ENCODE data around the gene CD38. TPM values are rescaled to one million over a fixed set of nuclear protein-coding genes. Genes with fewer than 3 reads are reported as not detected.
A peak's percentile ranks its signal among the peaks of the same experiment; 100 is the strongest.
"Not testable (repeated sequence)": the region's sequence is repeated elsewhere in the genome, so short reads cannot be mapped to it uniquely, and the experiment has no call there.

The CD38 gene
- total and polyA plus RNA-seq, 3 donors from 2014 or later: 0.68 to 2.2 (median 1.0) TPM

GRCh38 chr4:15852524-15852923, 74.4 kb downstream of the CD38 start:
- no peak for TF ChIP-seq CTCF (IDR thresholded peaks at IDR 0.05)
- no peak for TF ChIP-seq POLR2A (IDR thresholded peaks at IDR 0.05)
- H3K9me3 ChIP-seq: no peaks in the 10 kb centered on the region
- no peak overlapping the region for H3K4me3 ChIP-seq
- no peaks in the 10 kb centered on the region for H3K4me1 ChIP-seq
- DNase-seq: no peak
- no peaks in the 10 kb centered on the region for H3K27me3 ChIP-seq
- WGBS, 2 donors: 47 to 76% methylated on average over 9 of the region's 9 CpGs
- H3K27ac ChIP-seq: no peak overlapping the region
- no peaks in the 10 kb centered on the region for H3K36me3 ChIP-seq (ENCODE audit: low read depth, missing control alignments)
- intact Hi-C loops (cut with DNase I; ENCODE audit: low total_unique reads): no loop called here

- 84 to 89% methylated on average over 5 of the region's 5 CpGs for WGBS, 2 donors
Observed at GRCh38 chr4:15853345-15853744, 75.2 kb downstream of the CD38 start.

GRCh38 chr4:15855804-15856475, 77.8 kb downstream of the CD38 start:
- intact Hi-C loops (cut with DNase I; ENCODE audit: low total_unique reads): no loop called here
- Histone ChIP-seq H3K36me3 (ENCODE audit: low read depth, missing control alignments) (no peaks in the 10 kb centered on the region), H3K27me3 (no peaks in the 10 kb centered on the region), H3K4me3 (no peak overlapping the region), H3K9me3 (no peaks in the 10 kb centered on the region), H3K27ac (no peak overlapping the region), H3K4me1 (no peaks in the 10 kb centered on the region)
- peak; percentile 67 for DNase-seq
- no peak for TF ChIP-seq POLR2A (IDR thresholded peaks at IDR 0.05)
- TF ChIP-seq CTCF (IDR thresholded peaks at IDR 0.05): no peak
- WGBS, 2 donors: 42 to 45% methylated on average over 7 of the region's 7 CpGs

More at GRCh38 chr4:15853345-15853744, 75.2 kb downstream of the CD38 start:
- H3K27ac ChIP-seq: no peak overlapping the region
- H3K36me3 ChIP-seq (ENCODE audit: low read depth, missing control alignments): no peaks in the 10 kb centered on the region
- intact Hi-C loops (cut with DNase I; ENCODE audit: low total_unique reads): no loop called here
- no peak for DNase-seq
- no peaks in the 10 kb centered on the region for H3K27me3 ChIP-seq
- no peaks in the 10 kb centered on the region for H3K9me3 ChIP-seq
- TF ChIP-seq POLR2A (IDR thresholded peaks at IDR 0.05) (no peak), CTCF (IDR thresholded peaks at IDR 0.05) (no peak)
- H3K4me1 ChIP-seq: no peaks in the 10 kb centered on the region
- no peak overlapping the region for H3K4me3 ChIP-seq

GRCh38 chr4:15861198-15861597, 83.1 kb downstream of the CD38 start:
- H3K9me3 ChIP-seq; DNase-seq; H3K27me3 ChIP-seq; H3K27ac ChIP-seq; H3K4me3 ChIP-seq; H3K4me1 ChIP-seq; H3K36me3 ChIP-seq (ENCODE audit: low read depth, missing control alignments); intact Hi-C loops (cut with DNase I; ENCODE audit: low total_unique reads): not testable (repeated sequence)
- 88 to 96% methylated on average over 4 of the region's 4 CpGs for WGBS, 2 donors

GRCh38 chr4:15864651-15865566, 86.8 kb downstream of the CD38 start:
- DNase-seq: no peak
- intact Hi-C loops (cut with DNase I; ENCODE audit: low total_unique reads): no loop called here
- Histone ChIP-seq H3K4me1 (no peaks in the 10 kb centered on the region), H3K27me3 (no peaks in the 10 kb centered on the region), H3K36me3 (ENCODE audit: low read depth, missing control alignments) (no peaks in the 10 kb centered on the region), H3K27ac (no peak overlapping the region), H3K4me3 (no peak overlapping the region), H3K9me3 (no peaks in the 10 kb centered on the region)
- TF ChIP-seq POLR2A (IDR thresholded peaks at IDR 0.05) (no peak), CTCF (IDR thresholded peaks at IDR 0.05) (no peak)
- 43% methylated on average over 2 of the region's 2 CpGs for WGBS, 2 donors
